Neuronal stem cell (in vitro differentiated cells): ENCODE data around the gene EHD2. TPM values are rescaled to one million over a fixed set of nuclear protein-coding genes. Genes with fewer than 3 reads are reported as not detected.

Source experiments
- DNase-seq: peaks from one replicate; pipeline ENCODE4 v3.0.0-alpha.2; 2013; ENCODE audit warnings: low spot score
- H2AFZ ChIP-seq: one replicate; pipeline ENCODE4 v1.6.1; 2013; ENCODE audit warnings: mild to moderate bottlenecking, low read length, inconsistent platforms
- H2AK5ac ChIP-seq: 2 replicates; pipeline ENCODE4 v1.6.1; 2013; ENCODE audit warnings: low read depth, mild to moderate bottlenecking, inconsistent platforms, low read length, moderate library complexity, mixed read lengths
- H2BK120ac ChIP-seq: 2 replicates; pipeline ENCODE4 v1.6.1; 2013; ENCODE audit warnings: low read depth, mild to moderate bottlenecking, inconsistent platforms, low read length, moderate library complexity, mixed read lengths
- H2BK12ac ChIP-seq: one replicate; pipeline ENCODE4 v1.6.1; 2013; ENCODE audit warnings: low read length, inconsistent platforms
- H2BK15ac ChIP-seq: 2 replicates; pipeline ENCODE4 v1.6.1; 2013; ENCODE audit warnings: mild to moderate bottlenecking, low read length, inconsistent platforms, mixed read lengths
- H2BK5ac ChIP-seq: one replicate; pipeline ENCODE4 v1.6.1; 2013; ENCODE audit warnings: inconsistent platforms, mild to moderate bottlenecking, low read length, moderate library complexity
- H3K14ac ChIP-seq: one replicate; pipeline ENCODE4 v1.6.1; 2013; ENCODE audit warnings: low read length, inconsistent platforms
- H3K18ac ChIP-seq: 2 replicates; pipeline ENCODE4 v1.6.1; 2013; ENCODE audit warnings: low read length, inconsistent platforms
- H3K23ac ChIP-seq: 2 replicates; pipeline ENCODE4 v1.6.1; 2013; ENCODE audit warnings: low read depth, mild to moderate bottlenecking, mixed read lengths, low read length, inconsistent platforms; ENCODE audit not compliant: poor library complexity
- H3K27ac ChIP-seq: replicated peaks from 3 replicates; pipeline ENCODE4 v1.5.1; 2013; ENCODE audit warnings: low read length, inconsistent platforms
- H3K27me3 ChIP-seq, 3 experiments: 2 replicates each; pipeline ENCODE4 v1.6.1; 2013; ENCODE audit warnings: low read length in 3 of 3, mild to moderate bottlenecking in 2 of 3, inconsistent platforms in 1 of 3, low read depth in 1 of 3, mixed read lengths in 1 of 3, moderate library complexity in 1 of 3; ENCODE audit not compliant: control insufficient read depth in 3 of 3, insufficient read depth in 3 of 3
- H3K36me3 ChIP-seq, 2 donors: replicated peaks in 1 of 2; 2 replicates each; pipeline ENCODE4 v1.6.1; 2013; ENCODE audit warnings: low read length in 2 of 2; ENCODE audit not compliant: control insufficient read depth in 2 of 2, insufficient read depth in 2 of 2
- H3K4ac ChIP-seq: 2 replicates; pipeline ENCODE4 v1.6.1; 2013; ENCODE audit warnings: inconsistent platforms, mild to moderate bottlenecking, low read length, moderate library complexity
- H3K4me1 ChIP-seq, 2 donors: 1 replicate in 1 of 2; 2 replicates in 1 of 2; pipeline ENCODE4 v1.6.1; 2013; ENCODE audit warnings: low read length in 2 of 2, low read depth in 1 of 2; ENCODE audit not compliant: control insufficient read depth in 2 of 2, insufficient read depth in 1 of 2
- H3K4me2 ChIP-seq: one replicate; pipeline ENCODE4 v1.6.1; 2013; ENCODE audit warnings: mild to moderate bottlenecking, low read length, inconsistent platforms; ENCODE audit not compliant: insufficient read depth, poor library complexity, severe bottlenecking
- H3K4me3 ChIP-seq, 2 donors: 2 replicates each; pipeline ENCODE4 v1.5.1; 2013; ENCODE audit warnings: low read length in 2 of 2, mild to moderate bottlenecking in 2 of 2, inconsistent platforms in 1 of 2, moderate library complexity in 1 of 2
- H3K79me1 ChIP-seq: one replicate; pipeline ENCODE4 v1.6.1; 2013; ENCODE audit warnings: low read depth, mild to moderate bottlenecking, inconsistent platforms, low read length, moderate library complexity
- H3K9ac ChIP-seq: one replicate; pipeline ENCODE4 v1.6.1; 2013; ENCODE audit warnings: mild to moderate bottlenecking, low read depth, low read length, inconsistent platforms; ENCODE audit not compliant: poor library complexity
- H3K9me3 ChIP-seq, 2 donors: replicated peaks in 1 of 2; 2 replicates each; pipeline versions ENCODE3 to v1.6.1; 2013; ENCODE audit warnings: low read length in 2 of 2, mild to moderate bottlenecking in 2 of 2, inconsistent platforms in 1 of 2, low read depth in 1 of 2, mixed read lengths in 1 of 2, moderate library complexity in 1 of 2; ENCODE audit not compliant: control insufficient read depth in 2 of 2, insufficient read depth in 1 of 2
- H4K8ac ChIP-seq: one replicate; pipeline ENCODE4 v1.6.1; 2013; ENCODE audit warnings: low read depth, mild to moderate bottlenecking, inconsistent platforms, low read length, moderate library complexity
- H4K91ac ChIP-seq: one replicate; pipeline ENCODE4 v1.6.1; 2013; ENCODE audit warnings: low read length, low read depth, mild to moderate bottlenecking, inconsistent platforms; ENCODE audit not compliant: poor library complexity
- WGBS, 2 donors: extraction: QIAGEN DNeasy Blood & Tissue Kit; methylation state at CpG; one replicate each; pipeline ENCODE4 v1.1.7; 2013; ENCODE audit warnings: missing lambda C conversion rate in 2 of 2, mixed read lengths in 1 of 2; ENCODE audit not compliant: insufficient read length in 2 of 2, insufficient replicate concordance in 1 of 2; ENCODE audit errors: extremely low coverage in 2 of 2; 5-methylcytosine and 5-hydroxymethylcytosine counted together
- small RNA-seq: library from polyadenylated mRNA; stranded (forward); fragments of <200 nt; extraction: miRNeasy Mini kit (QIAGEN cat#:217004); gene quantifications from one replicate; pipeline ENCODE3, GENCODE V24; 2013; ENCODE audit not compliant: insufficient read depth

The EHD2 gene

DNA sequence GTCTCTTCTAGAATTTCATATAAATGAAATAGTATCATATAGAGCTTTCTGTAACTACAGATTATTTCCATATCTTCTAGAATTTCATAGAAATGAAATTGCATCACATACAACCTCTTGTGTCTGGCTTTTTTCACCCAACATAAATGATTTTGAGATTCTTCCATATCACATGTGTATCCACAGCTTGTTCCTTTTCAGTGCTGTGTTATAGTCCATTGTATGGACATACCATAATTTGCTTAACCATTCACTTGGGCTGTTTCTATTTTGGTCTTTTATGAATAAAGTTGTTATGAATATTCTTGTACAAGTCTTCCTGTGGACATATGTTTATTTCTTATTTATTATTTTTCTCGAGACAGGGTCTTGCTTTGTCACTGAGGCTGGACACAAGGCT, 79.4 kb downstream of the EHD2 start:
- Histone ChIP-seq H3K14ac (no peak overlapping the region), H2AFZ (no peak overlapping the region), H4K8ac (no peak overlapping the region), H3K18ac (no peak overlapping the region), H3K36me3 (no peaks in the 10 kb centered on the region), H2BK120ac (no peak overlapping the region), H3K23ac (no peak overlapping the region), H2AK5ac (no peak overlapping the region), H2BK15ac (no peak overlapping the region), H2BK5ac (no peak overlapping the region), H2BK12ac (no peak overlapping the region), H4K91ac (no peak overlapping the region), H3K27me3 (no peaks in the 10 kb centered on the region), H3K79me1 (peaks cover 1% of the 10 kb centered on the region), H3K9me3 (peaks cover 2 to 5% of the 10 kb centered on the region in 2 donors), H3K4me3 (no peak overlapping the region), H3K4me1 (no peaks in the 10 kb centered on the region), H3K4ac (no peak overlapping the region), H3K4me2 (no peak overlapping the region), H3K9ac (no peak overlapping the region), H3K27ac (no peak overlapping the region)
- WGBS, 2 donors, result no CpG with 5 or more reads among the region's 1 CpG
- no peak for DNase-seq

Small RNA genes lying within 50 kb of the gene (small RNA-seq; reads per million reads assigned to genes)
- not detected for gene SNORD23
